NCI-H510A treated with DMSO at 0.1 percent for 48 hours (cell line): ENCODE results near the gene IL37.

ENCODE experiments used
- DNase-seq: peaks from one replicate; lab custom pipeline; 2025; lab: John Stamatoyannopoulos, UW

IL37 gene

DNA sequence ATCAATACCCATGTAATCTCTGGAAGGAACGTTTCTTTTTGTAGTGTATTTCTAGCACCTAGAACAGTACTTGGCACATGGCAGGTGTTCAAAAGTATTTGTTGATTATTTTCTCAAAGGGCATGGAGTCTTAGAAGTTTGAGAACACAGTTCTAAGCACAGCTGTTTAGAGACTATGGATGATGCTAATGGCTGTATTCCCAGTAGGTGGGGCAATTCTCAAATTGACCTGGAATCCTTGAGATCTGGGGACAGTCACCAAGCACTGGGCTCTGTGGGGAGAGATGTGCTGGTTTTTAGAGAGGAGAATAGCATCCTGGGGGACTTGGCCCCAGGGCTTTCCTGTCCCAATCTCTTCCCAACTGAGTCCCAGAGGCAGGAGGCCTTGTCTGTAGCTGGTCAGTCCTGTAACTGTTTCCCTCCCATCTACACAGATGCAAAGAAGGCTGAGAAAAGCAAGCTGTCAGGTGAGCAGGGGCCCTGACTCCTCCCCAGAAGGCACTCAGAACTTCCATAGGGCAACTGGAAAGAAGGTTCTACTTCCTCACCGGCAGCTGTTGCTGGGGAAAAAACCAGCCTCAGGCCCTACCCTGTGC lies 49.4 kb downstream of the IL37 start:
- no peak for DNase-seq

DNA sequence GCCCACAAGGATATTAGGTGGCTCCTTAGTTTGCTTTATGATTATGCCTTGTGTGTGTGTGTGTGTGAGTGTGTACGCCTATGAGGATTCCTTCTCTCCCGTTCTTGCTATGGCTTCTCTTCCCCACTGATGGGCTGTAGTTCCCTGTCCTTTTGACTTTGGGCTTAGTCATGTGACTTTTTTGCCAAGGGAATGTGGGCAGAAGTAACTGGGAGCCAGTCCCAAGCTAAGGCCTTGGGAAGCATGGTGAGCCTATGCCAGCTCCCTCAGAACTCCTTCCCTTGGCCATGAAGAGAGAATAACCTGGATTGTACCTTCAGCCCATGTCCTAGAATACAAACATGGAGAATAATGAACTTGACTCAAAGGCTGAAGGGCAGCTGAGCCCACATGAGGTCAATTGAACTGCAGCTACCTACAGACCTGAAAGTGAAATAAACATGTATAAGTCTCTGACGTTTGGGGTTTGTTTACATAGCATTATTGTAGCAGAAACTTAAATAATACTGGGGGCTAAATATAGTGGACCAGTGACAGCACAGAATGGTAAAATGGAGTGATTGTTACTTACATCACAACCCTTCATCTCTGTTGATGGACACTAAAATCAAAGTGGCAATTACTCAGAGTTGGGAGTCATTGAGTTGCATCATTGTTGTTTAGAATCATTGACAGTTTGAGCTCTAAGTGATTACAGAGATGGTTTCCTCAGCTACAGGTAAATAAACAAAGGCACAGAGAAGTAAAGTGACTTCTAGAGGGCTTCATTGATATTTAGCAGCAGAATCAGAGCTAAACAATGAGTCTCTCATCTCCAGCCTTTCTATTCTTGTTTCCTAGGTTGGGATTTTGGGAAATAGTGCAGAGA lies 51.6 kb downstream of the IL37 start:
- DNase-seq = no peak

DNA sequence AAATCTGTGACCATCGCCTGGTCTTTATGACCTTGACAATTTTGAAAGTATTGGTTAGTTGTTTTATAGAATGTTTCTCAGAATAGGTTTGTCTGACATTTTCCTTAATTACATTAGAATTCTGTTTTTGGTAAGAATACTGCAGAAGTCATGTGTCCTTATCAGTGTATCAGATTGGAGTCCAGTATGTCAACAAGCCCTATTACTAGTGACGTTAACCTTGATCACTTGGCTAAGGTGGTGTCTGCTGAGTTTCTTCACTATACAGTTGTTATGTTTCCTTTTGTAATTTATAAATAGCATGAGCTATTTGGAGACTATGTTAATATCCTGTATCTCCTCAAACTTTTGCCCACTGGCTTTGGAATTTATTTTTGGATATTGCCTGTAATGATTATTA lies 56.1 kb downstream of the IL37 start:
- no peak for DNase-seq
